ENCODE data around the gene PRPF6.

DNA sequence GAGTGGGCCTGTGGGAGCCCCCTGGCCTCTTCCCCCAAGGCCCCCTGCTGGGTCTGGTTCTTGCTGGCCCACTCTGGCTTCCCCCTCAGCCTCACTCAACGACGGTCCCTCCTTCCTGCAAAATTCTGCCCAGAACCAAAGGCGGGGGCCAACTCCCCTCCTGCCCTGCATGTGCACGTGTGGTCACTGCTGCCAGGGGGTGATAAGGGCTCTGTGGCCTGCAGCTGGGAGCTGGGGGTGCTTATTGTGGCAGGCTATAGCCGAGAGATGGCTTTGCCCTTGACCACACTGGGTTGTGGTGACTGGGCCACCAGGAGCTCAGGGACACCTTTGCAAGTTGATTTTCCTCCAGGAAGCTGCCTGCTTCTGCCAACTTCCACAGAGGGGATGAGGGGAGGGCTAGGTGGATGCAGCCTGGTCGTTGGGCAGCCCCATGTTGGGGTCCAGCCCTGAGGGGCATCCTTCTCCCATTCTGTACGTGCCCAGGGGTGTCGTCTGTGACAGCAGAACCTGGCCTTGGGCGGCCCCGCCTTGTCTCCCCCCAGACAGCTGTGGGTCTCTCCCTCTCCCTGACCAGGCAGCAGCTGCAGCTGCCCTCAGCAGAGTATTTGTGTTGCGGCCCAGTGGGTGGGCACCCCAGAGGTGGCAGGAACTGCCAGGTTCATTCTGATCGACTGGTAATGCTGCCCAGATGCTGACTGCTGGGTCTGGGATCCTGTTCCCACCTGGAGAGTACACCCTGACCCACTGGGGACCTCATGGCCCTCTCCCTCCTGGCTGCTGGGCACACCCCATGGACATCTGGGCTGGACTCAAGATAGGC lies 87.7 kb downstream of the PRPF6 start:
- TF ChIP-seq, protein P1, sequence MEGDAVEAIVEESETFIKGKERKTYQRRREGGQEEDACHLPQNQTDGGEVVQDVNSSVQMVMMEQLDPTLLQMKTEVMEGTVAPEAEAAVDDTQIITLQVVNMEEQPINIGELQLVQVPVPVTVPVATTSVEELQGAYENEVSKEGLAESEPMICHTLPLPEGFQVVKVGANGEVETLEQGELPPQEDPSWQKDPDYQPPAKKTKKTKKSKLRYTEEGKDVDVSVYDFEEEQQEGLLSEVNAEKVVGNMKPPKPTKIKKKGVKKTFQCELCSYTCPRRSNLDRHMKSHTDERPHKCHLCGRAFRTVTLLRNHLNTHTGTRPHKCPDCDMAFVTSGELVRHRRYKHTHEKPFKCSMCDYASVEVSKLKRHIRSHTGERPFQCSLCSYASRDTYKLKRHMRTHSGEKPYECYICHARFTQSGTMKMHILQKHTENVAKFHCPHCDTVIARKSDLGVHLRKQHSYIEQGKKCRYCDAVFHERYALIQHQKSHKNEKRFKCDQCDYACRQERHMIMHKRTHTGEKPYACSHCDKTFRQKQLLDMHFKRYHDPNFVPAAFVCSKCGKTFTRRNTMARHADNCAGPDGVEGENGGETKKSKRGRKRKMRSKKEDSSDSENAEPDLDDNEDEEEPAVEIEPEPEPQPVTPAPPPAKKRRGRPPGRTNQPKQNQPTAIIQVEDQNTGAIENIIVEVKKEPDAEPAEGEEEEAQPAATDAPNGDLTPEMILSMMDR (conservative IDR thresholded peaks at IDR 0.05; ENCODE audit: low read length): no peak
- TF ChIP-seq EZH2phosphoT487 (IDR thresholded peaks at IDR 0.05; ENCODE audit: borderline replicate concordance): no peak

Measured in Loucy (cell line).